Lower leg skin (tissue), 3 donors: ENCODE results near the gene CD74.

ENCODE experiments used
- POLR2A ChIP-seq, 2 donors: fragments of 450-650 bp; IDR thresholded peaks; one replicate each; pipeline ENCODE4 v1.6.1; 2016 to 2017; ENCODE audit warnings: antibody characterized with exemption in 2 of 2, mild to moderate bottlenecking in 1 of 2, moderate library complexity in 1 of 2
- TF ChIP-seq, protein P1 (sequence below), 3 donors: fragments of 450-650 bp; IDR thresholded peaks; one replicate each; pipeline ENCODE4 v1.5.1; 2016; ENCODE audit warnings: antibody characterized with exemption in 3 of 3, mild to moderate bottlenecking in 3 of 3, moderate library complexity in 2 of 3

DNA sequence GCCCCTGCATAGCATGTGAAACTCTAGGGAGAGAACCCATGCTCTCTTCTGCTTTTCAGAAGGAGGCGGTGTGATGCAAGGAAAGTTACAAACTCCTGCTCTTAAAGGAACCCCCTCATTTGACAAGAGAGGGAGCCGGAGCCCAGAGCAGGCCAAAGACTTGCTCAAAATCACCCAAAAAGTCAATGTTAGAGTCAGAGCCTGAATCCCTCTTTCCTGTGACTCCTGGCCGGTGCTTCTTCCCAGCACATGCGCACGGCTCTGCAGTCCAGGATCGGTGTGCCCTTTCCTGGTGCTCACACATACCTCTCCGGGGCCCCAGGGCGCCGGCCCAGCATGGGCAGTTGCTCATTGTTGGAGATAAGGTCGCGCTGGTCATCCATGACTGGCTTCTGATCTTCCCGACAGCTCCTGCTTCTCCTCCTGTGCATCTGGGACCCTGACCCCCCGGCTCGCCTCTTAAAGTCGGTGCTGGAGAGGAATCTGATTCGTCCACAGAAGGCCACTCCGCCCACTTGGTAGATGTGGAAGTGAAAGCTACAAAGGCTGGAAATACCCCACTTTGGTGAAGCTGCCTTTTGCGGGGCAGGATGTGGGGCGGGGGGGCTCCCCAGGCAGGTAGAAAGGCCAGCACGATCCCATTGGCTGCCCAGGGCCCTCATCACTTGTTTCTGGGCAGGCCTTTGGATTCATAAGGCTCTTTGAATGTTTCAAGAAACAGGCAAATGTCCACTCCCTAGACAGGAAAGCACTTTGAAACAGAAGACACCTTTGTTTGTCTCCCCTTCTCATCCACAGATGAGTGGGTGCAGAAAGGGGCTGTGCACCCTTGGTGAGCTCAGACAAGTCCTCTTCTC, at the start of gene CD74:
- no peak for TF ChIP-seq POLR2A (IDR thresholded peaks at IDR 0.05)
- TF ChIP-seq, protein P1, sequence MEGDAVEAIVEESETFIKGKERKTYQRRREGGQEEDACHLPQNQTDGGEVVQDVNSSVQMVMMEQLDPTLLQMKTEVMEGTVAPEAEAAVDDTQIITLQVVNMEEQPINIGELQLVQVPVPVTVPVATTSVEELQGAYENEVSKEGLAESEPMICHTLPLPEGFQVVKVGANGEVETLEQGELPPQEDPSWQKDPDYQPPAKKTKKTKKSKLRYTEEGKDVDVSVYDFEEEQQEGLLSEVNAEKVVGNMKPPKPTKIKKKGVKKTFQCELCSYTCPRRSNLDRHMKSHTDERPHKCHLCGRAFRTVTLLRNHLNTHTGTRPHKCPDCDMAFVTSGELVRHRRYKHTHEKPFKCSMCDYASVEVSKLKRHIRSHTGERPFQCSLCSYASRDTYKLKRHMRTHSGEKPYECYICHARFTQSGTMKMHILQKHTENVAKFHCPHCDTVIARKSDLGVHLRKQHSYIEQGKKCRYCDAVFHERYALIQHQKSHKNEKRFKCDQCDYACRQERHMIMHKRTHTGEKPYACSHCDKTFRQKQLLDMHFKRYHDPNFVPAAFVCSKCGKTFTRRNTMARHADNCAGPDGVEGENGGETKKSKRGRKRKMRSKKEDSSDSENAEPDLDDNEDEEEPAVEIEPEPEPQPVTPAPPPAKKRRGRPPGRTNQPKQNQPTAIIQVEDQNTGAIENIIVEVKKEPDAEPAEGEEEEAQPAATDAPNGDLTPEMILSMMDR (IDR thresholded peaks at IDR 0.05) = no peak
